ENCODE results near the gene SORCS2. TPM values are rescaled to one million over a fixed set of nuclear protein-coding genes. Genes with fewer than 3 reads are reported as not detected.

SORCS2 gene
- total RNA-seq, 1 experiment from 2014 or later, result 4.1 TPM

DNA sequence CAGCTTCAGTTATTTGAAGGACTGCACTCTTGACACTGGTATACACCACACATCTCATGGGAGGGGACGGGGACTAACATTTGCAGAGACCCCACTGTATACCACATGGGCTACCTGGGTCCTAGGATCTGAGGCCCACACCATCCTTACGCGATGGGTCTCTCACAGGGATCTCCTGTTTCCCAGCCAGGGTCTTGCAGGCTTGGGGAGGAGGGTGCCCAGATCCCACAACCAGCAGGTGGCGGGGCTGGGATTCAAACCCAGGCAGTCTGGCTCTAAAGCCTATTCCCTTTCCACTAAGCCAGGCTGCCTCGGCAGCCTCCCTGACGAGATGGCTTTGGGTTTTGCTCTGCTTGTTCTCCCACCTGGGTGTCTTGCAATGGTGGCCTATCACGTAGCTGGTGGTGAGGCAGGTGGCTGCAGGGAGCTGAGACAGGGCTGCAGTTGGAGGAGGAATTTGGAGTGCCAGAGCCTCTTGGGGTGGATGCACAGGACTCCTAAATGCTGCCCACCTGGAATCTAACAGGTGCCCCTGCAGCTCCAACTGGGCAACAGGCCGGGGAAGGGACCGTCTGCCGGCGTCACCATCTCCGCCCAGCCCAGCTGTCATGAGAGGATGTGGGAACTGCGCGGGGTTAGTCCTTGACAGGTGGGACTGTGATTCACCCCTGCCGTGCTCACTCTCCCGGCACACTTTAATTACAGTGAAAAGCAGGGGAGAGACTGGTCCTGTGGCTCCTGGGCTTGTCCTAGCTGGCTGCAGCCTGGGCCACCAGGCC lies 131.7 kb downstream of the SORCS2 start:
- ChIA-PET CTCF (interaction anchor here (0.6 kb wide), 1 partner anchor 135 kb away, joined by 3 read pairs; no protein-coding TSS in a partner anchor), POLR2A (ENCODE audit: unreplicated experiment) (no interaction called here)
- H3K79me2 ChIP-seq (ENCODE audit: low read length), result no peaks in the 10 kb centered on the region
- BruUV-seq (replicated peaks), result TSS peak; percentile 96
- no peak overlapping the region for H3K4me3 ChIP-seq (ENCODE audit: low read length)
- no peaks in the 10 kb centered on the region for H3K36me3 ChIP-seq (ENCODE audit: low read depth, low read length)
- H3K9ac ChIP-seq (ENCODE audit: low read length), result no peak overlapping the region
- ATAC-seq (peak; percentile 20; the same call in 1 of the 2 replicates), DNase-seq (no peak)
- peaks cover 8% of the 10 kb centered on the region for H3K4me1 ChIP-seq (ENCODE audit: insufficient read depth, low read length)
- H3K27me3 ChIP-seq (ENCODE audit: low read length), result no peaks in the 10 kb centered on the region
- no peak overlapping the region for H3K4me2 ChIP-seq (ENCODE audit: low read length)
- TF ChIP-seq, protein P1, sequence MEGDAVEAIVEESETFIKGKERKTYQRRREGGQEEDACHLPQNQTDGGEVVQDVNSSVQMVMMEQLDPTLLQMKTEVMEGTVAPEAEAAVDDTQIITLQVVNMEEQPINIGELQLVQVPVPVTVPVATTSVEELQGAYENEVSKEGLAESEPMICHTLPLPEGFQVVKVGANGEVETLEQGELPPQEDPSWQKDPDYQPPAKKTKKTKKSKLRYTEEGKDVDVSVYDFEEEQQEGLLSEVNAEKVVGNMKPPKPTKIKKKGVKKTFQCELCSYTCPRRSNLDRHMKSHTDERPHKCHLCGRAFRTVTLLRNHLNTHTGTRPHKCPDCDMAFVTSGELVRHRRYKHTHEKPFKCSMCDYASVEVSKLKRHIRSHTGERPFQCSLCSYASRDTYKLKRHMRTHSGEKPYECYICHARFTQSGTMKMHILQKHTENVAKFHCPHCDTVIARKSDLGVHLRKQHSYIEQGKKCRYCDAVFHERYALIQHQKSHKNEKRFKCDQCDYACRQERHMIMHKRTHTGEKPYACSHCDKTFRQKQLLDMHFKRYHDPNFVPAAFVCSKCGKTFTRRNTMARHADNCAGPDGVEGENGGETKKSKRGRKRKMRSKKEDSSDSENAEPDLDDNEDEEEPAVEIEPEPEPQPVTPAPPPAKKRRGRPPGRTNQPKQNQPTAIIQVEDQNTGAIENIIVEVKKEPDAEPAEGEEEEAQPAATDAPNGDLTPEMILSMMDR (conservative IDR thresholded peaks at IDR 0.05; ENCODE audit: low read depth, low read length), result peak; percentile 32; the same call in 1 of the 2 replicates
- TF ChIP-seq EZH2phosphoT487 (IDR thresholded peaks at IDR 0.05; ENCODE audit: borderline replicate concordance, low read length) (no peak), EZH2 (IDR thresholded peaks at IDR 0.05; ENCODE audit: low read length, unreplicated experiment) (no peak)
- H3K9me3 ChIP-seq (ENCODE audit: low read length), result no peaks in the 10 kb centered on the region
- no peaks in the 10 kb centered on the region for H4K20me1 ChIP-seq (ENCODE audit: low read length)
- no peaks in the 10 kb centered on the region for H3F3A ChIP-seq (ENCODE audit: low read length, unreplicated experiment)
- intact Hi-C loops (cut with micrococcal nuclease), result no loop called here
- no peak overlapping the region for H2AFZ ChIP-seq (ENCODE audit: low read length)
- H3K9me2 ChIP-seq (replicated peaks; ENCODE audit: low read length), result no peaks in the 10 kb centered on the region
- no peak overlapping the region for H3K27ac ChIP-seq (ENCODE audit: low read length)

DNA sequence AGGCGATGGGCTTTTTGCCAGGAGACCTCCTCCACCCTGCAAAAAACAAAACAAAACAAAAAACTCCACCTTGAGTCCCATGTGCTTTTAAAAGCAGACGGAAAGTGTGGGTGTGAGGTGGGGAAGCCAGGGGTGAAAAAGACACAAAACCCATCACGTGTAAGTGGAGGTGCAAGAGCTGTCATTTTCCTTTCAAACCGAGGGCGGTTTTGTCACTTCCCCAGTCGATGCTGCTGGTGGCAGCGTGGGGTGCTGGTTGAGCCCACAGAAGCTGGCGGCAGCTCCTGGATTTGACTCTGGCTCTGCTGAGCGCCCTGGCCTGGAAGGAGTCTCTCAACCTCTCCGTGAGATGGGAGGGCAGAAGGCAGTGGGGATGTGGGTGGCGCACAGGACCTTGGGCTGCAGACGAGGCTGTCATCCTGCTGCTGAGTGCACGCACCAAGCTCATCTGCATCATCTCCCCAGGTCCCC lies 132.3 kb downstream of the SORCS2 start:
- no peak overlapping the region for H3K27ac ChIP-seq (ENCODE audit: low read length)
- H3K4me3 ChIP-seq (ENCODE audit: low read length), result no peak overlapping the region
- H4K20me1 ChIP-seq (ENCODE audit: low read length), result no peaks in the 10 kb centered on the region
- DNase-seq, result no peak
- TF ChIP-seq, protein P1 (conservative IDR thresholded peaks at IDR 0.05; ENCODE audit: low read depth, low read length), result no peak
- TF ChIP-seq EZH2phosphoT487 (IDR thresholded peaks at IDR 0.05; ENCODE audit: borderline replicate concordance, low read length) (no peak), EZH2 (IDR thresholded peaks at IDR 0.05; ENCODE audit: low read length, unreplicated experiment) (no peak)
- no peaks in the 10 kb centered on the region for H3K79me2 ChIP-seq (ENCODE audit: low read length)
- no TSS peak for BruUV-seq (replicated peaks)
- H3K36me3 ChIP-seq (ENCODE audit: low read depth, low read length), result no peaks in the 10 kb centered on the region
- peaks cover 15% of the 10 kb centered on the region for H3K4me1 ChIP-seq (ENCODE audit: insufficient read depth, low read length)
- no peak for ATAC-seq
- no peak overlapping the region for H3K4me2 ChIP-seq (ENCODE audit: low read length)
- CTCF ChIA-PET, result interaction anchor here (0.6 kb wide), 1 partner anchor 135 kb away, joined by 3 read pairs; no protein-coding TSS in a partner anchor
- intact Hi-C loops (cut with micrococcal nuclease), result no loop called here
- no peaks in the 10 kb centered on the region for H3F3A ChIP-seq (ENCODE audit: low read length, unreplicated experiment)
- no peak overlapping the region for H3K9ac ChIP-seq (ENCODE audit: low read length)
- POLR2A ChIA-PET (ENCODE audit: unreplicated experiment), result no interaction called here
- H3K9me3 ChIP-seq (ENCODE audit: low read length), result no peaks in the 10 kb centered on the region
- H2AFZ ChIP-seq (ENCODE audit: low read length), result no peak overlapping the region
- H3K27me3 ChIP-seq (ENCODE audit: low read length), result no peaks in the 10 kb centered on the region
- no peaks in the 10 kb centered on the region for H3K9me2 ChIP-seq (replicated peaks; ENCODE audit: low read length)

DNA sequence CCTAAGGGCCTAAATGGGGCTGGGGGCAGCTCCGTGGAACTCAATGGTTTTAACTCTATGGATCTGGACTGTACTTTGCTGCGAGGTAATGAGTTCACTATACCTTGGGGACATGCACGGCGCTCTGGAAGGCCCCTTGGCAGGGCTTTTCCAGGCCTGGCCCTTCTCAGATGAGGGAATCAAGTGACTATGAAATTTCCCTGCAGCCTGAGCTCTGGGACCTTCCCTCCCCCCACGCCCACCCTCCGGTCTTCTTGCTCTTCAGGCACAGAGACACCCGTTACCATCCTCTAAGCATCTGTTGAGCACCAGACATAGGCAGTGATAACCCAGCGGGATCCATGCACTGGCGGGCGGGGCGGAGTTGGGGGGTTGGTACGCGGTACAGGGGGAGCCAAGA lies 133.2 kb downstream of the SORCS2 start:
- DNase-seq, result no peak
- no peak for ATAC-seq
- H2AFZ ChIP-seq (ENCODE audit: low read length), result no peak overlapping the region
- H3K4me1 ChIP-seq (ENCODE audit: insufficient read depth, low read length), result peaks cover 15% of the 10 kb centered on the region
- H3K4me3 ChIP-seq (ENCODE audit: low read length), result no peak overlapping the region
- H3K36me3 ChIP-seq (ENCODE audit: low read depth, low read length), result no peaks in the 10 kb centered on the region
- H3K9me3 ChIP-seq (ENCODE audit: low read length), result no peaks in the 10 kb centered on the region
- no peak overlapping the region for H3K27ac ChIP-seq (ENCODE audit: low read length)
- ChIA-PET POLR2A (ENCODE audit: unreplicated experiment) (no interaction called here), CTCF (no interaction called here)
- no peaks in the 10 kb centered on the region for H3K27me3 ChIP-seq (ENCODE audit: low read length)
- intact Hi-C loops (cut with micrococcal nuclease), result no loop called here
- H3K9ac ChIP-seq (ENCODE audit: low read length), result no peak overlapping the region
- no peaks in the 10 kb centered on the region for H3F3A ChIP-seq (ENCODE audit: low read length, unreplicated experiment)
- no peak overlapping the region for H3K4me2 ChIP-seq (ENCODE audit: low read length)
- H3K9me2 ChIP-seq (replicated peaks; ENCODE audit: low read length), result no peaks in the 10 kb centered on the region
- no peak for TF ChIP-seq EZH2phosphoT487 (IDR thresholded peaks at IDR 0.05; ENCODE audit: borderline replicate concordance, low read length)
- TF ChIP-seq, protein P1 (conservative IDR thresholded peaks at IDR 0.05; ENCODE audit: low read depth, low read length), result no peak
- H4K20me1 ChIP-seq (ENCODE audit: low read length), result no peaks in the 10 kb centered on the region
- H3K79me2 ChIP-seq (ENCODE audit: low read length), result no peaks in the 10 kb centered on the region
- BruUV-seq (replicated peaks), result no TSS peak

Measured in PC-3 (cell line).